Measurements from ENCODE around the gene BBS1.
A peak's percentile ranks its signal among the peaks of the same experiment; 100 is the strongest.

BBS1 gene

GRCh38 chr11:66477263-66478201 lies 32.9 kb upstream of the BBS1 start:
- DNase-seq: no peak

GRCh38 chr11:66478729-66479393 lies 31.6 kb upstream of the BBS1 start:
- DNase-seq: no peak

GRCh38 chr11:66479394-66480116 lies 30.9 kb upstream of the BBS1 start:
- peak in 1 of 2 experiments; percentile 82 for DNase-seq

GRCh38 chr11:66480117-66480938 lies 30.1 kb upstream of the BBS1 start, which contains the start of gene DPP3:
Gene DPP3 (plus strand): TSS chr11:66480434. CDS start chr11:66482201, 1,767 bp downstream.
- peak; percentile 85 to 95 for DNase-seq

GRCh38 chr11:66484806-66485380 lies 25.5 kb upstream of the BBS1 start:
- DNase-seq: no peak

- no peak for DNase-seq
Measured at GRCh38 chr11:66488957-66489356, 21.5 kb upstream of the BBS1 start.

- no peak for DNase-seq
Measured at GRCh38 chr11:66489636-66490035, 20.8 kb upstream of the BBS1 start.

- no peak for DNase-seq
Measured at GRCh38 chr11:66491315-66491935, 19.0 kb upstream of the BBS1 start.

GRCh38 chr11:66492161-66492865 lies 18.1 kb upstream of the BBS1 start:
- DNase-seq: no peak

- no peak for DNase-seq
Measured at GRCh38 chr11:66493130-66493529, 17.3 kb upstream of the BBS1 start.

- no peak for DNase-seq
Measured at GRCh38 chr11:66494458-66494857, 16.0 kb upstream of the BBS1 start.

- no peak for DNase-seq
Measured at GRCh38 chr11:66494935-66495334, 15.5 kb upstream of the BBS1 start.

GRCh38 chr11:66495401-66495854 lies 15.0 kb upstream of the BBS1 start:
- no peak for DNase-seq

- no peak for DNase-seq
Measured at GRCh38 chr11:66497206-66497605, 13.2 kb upstream of the BBS1 start.

GRCh38 chr11:66498506-66498905 lies 11.9 kb upstream of the BBS1 start:
- no peak for DNase-seq

- no peak for DNase-seq
Measured at GRCh38 chr11:66505276-66505816, 5.1 kb upstream of the BBS1 start.

GRCh38 chr11:66509131-66509561 lies 1.3 kb upstream of the BBS1 start:
- DNase-seq: no peak

GRCh38 chr11:66510990-66511339 lies 530 bp downstream of the BBS1 start:
- no peak for DNase-seq

- no peak for DNase-seq
Measured at GRCh38 chr11:66523611-66524010, 13.2 kb downstream of the BBS1 start.

GRCh38 chr11:66524304-66525040 lies 14.0 kb downstream of the BBS1 start:
- DNase-seq: no peak

Measured in SW 1271 (cell line).